H9 (cell line): ENCODE measurements around the gene R3HDM1. TPM values are rescaled to one million over a fixed set of nuclear protein-coding genes. Genes with fewer than 3 reads are reported as not detected.

Source experiments
- DNase-seq: peaks from one replicate; pipeline ENCODE4 v3.0.0-alpha.2; 2017
- H2AFZ ChIP-seq: one replicate; pipeline ENCODE4 v1.6.1; 2013; ENCODE audit warnings: mild to moderate bottlenecking, low read length, control low read depth, moderate library complexity
- H2AK5ac ChIP-seq: 2 replicates; pipeline ENCODE4 v1.6.1; 2013; ENCODE audit warnings: low read length, control low read depth, mixed read lengths; ENCODE audit not compliant: insufficient read length
- H2BK120ac ChIP-seq: one replicate; pipeline ENCODE4 v1.6.1; 2013; ENCODE audit warnings: low read depth, mild to moderate bottlenecking, low read length, control low read depth, inconsistent platforms; ENCODE audit not compliant: poor library complexity, severe bottlenecking
- H2BK12ac ChIP-seq: 2 replicates; pipeline ENCODE4 v1.6.1; 2013; ENCODE audit warnings: low read length, control low read depth, mixed read lengths, low read depth; ENCODE audit not compliant: insufficient read length
- H2BK15ac ChIP-seq: 2 replicates; pipeline ENCODE4 v1.6.1; 2013; ENCODE audit warnings: low read depth, low read length, control low read depth
- H2BK20ac ChIP-seq: one replicate; pipeline ENCODE4 v1.6.1; 2013; ENCODE audit warnings: low read depth, mild to moderate bottlenecking, low read length, control low read depth, inconsistent platforms; ENCODE audit not compliant: poor library complexity, severe bottlenecking
- H2BK5ac ChIP-seq: 2 replicates; pipeline ENCODE4 v1.6.1; 2013; ENCODE audit warnings: low read length, control low read depth, mixed read lengths; ENCODE audit not compliant: insufficient read length
- H3K14ac ChIP-seq: 2 replicates; pipeline ENCODE4 v1.6.1; 2013; ENCODE audit warnings: low read length, control low read depth; ENCODE audit not compliant: insufficient read depth
- H3K18ac ChIP-seq: 2 replicates; pipeline ENCODE4 v1.6.1; 2013; ENCODE audit warnings: low read depth, mild to moderate bottlenecking, mixed read lengths, low read length, control low read depth; ENCODE audit not compliant: insufficient read length
- H3K23ac ChIP-seq: 2 replicates; pipeline ENCODE4 v1.6.1; 2013; ENCODE audit warnings: low read length, control low read depth, mixed read lengths, low read depth; ENCODE audit not compliant: insufficient read length
- H3K23me2 ChIP-seq: 2 replicates; pipeline ENCODE4 v1.6.1; 2013; ENCODE audit warnings: low read depth, mild to moderate bottlenecking, mixed read lengths, low read length, control low read depth; ENCODE audit not compliant: insufficient read length, poor library complexity, severe bottlenecking
- H3K27ac ChIP-seq: 2 replicates; pipeline ENCODE4 v1.5.1; 2013; ENCODE audit warnings: low read length, control low read depth, mixed read lengths, low read depth; ENCODE audit not compliant: insufficient read length
- H3K27me3 ChIP-seq: 2 replicates; pipeline ENCODE4 v1.6.1; 2013; ENCODE audit warnings: low read length, control low read depth, inconsistent platforms; ENCODE audit not compliant: insufficient read depth
- H3K4ac ChIP-seq: 2 replicates; pipeline ENCODE4 v1.6.1; 2013; ENCODE audit warnings: low read depth, mild to moderate bottlenecking, control low read depth, inconsistent platforms, low read length, moderate library complexity
- H3K4me1 ChIP-seq: 2 replicates; pipeline ENCODE4 v1.6.1; 2013; ENCODE audit warnings: low read length, control low read depth, inconsistent platforms; ENCODE audit not compliant: insufficient read depth
- H3K4me2 ChIP-seq: 2 replicates; pipeline ENCODE4 v1.6.1; 2013; ENCODE audit warnings: low read length, control low read depth, mixed read lengths; ENCODE audit not compliant: insufficient read length, insufficient read depth
- H3K56ac ChIP-seq: 2 replicates; pipeline ENCODE4 v1.6.1; 2013; ENCODE audit warnings: low read depth, mild to moderate bottlenecking, mixed read lengths, low read length, control low read depth; ENCODE audit not compliant: insufficient read length
- H3K79me1 ChIP-seq: 2 replicates; pipeline ENCODE4 v1.6.1; 2013; ENCODE audit warnings: low read depth, mild to moderate bottlenecking, moderate library complexity, low read length, control low read depth, inconsistent platforms; ENCODE audit not compliant: insufficient read depth, poor library complexity, severe bottlenecking
- H3K79me2 ChIP-seq: 2 replicates; pipeline ENCODE4 v1.6.1; 2013; ENCODE audit warnings: low read length, control low read depth, inconsistent platforms; ENCODE audit not compliant: insufficient read depth
- H3K9ac ChIP-seq: 2 replicates; pipeline ENCODE4 v1.6.1; 2013; ENCODE audit warnings: low read length, control low read depth, mixed read lengths; ENCODE audit not compliant: insufficient read length; ENCODE audit errors: extremely low read depth
- H3K9me3 ChIP-seq: one replicate; pipeline ENCODE4 v1.6.1; 2013; ENCODE audit warnings: low read depth, low read length, inconsistent platforms; ENCODE audit not compliant: control insufficient read depth
- H3T11ph ChIP-seq: one replicate; pipeline ENCODE4 v1.6.1; 2013; ENCODE audit warnings: mild to moderate bottlenecking, low read length, control low read depth, inconsistent platforms
- H4K20me1 ChIP-seq: one replicate; pipeline ENCODE4 v1.6.1; 2013; ENCODE audit not compliant: control insufficient read depth, insufficient read length, insufficient read depth
- H4K5ac ChIP-seq: 2 replicates; pipeline ENCODE4 v1.6.1; 2013; ENCODE audit warnings: low read depth, mild to moderate bottlenecking, mixed read lengths, low read length, control low read depth; ENCODE audit not compliant: insufficient read length
- H4K8ac ChIP-seq: replicated peaks from 2 replicates; pipeline ENCODE4 v1.6.1; 2013; ENCODE audit warnings: low read length, control low read depth, mixed read lengths, low read depth; ENCODE audit not compliant: insufficient read length
- H4K91ac ChIP-seq: 2 replicates; pipeline ENCODE4 v1.6.1; 2013; ENCODE audit warnings: low read depth, mild to moderate bottlenecking, moderate library complexity, mixed read lengths, low read length, control low read depth; ENCODE audit not compliant: insufficient read length
- H3K27ac Mint-ChIP-seq, 3 experiments: 2 replicates in 2 of 3; 3 replicates in 1 of 3; pipeline ENCODE4 v1.8.0; 2020 to 2021; ENCODE audit warnings: mixed read lengths in 3 of 3, mild to moderate bottlenecking in 1 of 3, moderate library complexity in 1 of 3
- H3K27me3 Mint-ChIP-seq: 2 replicates; pipeline ENCODE4 v1.8.0; 2021; ENCODE audit warnings: low read depth, mild to moderate bottlenecking, moderate library complexity, mixed read lengths
- H3K36me3 Mint-ChIP-seq, 3 experiments: 2 replicates in 2 of 3; 3 replicates in 1 of 3; pipeline ENCODE4 v1.8.0; 2020 to 2021; ENCODE audit warnings: low read depth in 3 of 3, mixed read lengths in 3 of 3; ENCODE audit not compliant: insufficient read depth in 1 of 3
- H3K4me1 Mint-ChIP-seq, 2 experiments: 2 replicates each; pipeline ENCODE4 v1.8.0; 2020; ENCODE audit warnings: mixed read lengths in 2 of 2
- H3K4me3 Mint-ChIP-seq, 2 experiments: 2 replicates in 1 of 2; 3 replicates in 1 of 2; pipeline ENCODE4 v1.8.0; 2020 to 2021; ENCODE audit warnings: mild to moderate bottlenecking in 2 of 2, mixed read lengths in 2 of 2, moderate library complexity in 1 of 2
- H3K9me3 Mint-ChIP-seq, 2 experiments: 2 replicates in 1 of 2; 3 replicates in 1 of 2; pipeline ENCODE4 v1.8.0; 2020; ENCODE audit warnings: mild to moderate bottlenecking in 2 of 2, mixed read lengths in 2 of 2, moderate library complexity in 1 of 2
- CTCF ChIP-seq: fragments of 200-600 bp; sonication (generic); conservative IDR thresholded peaks from 3 replicates; pipeline ENCODE4 v1.8.0; 2021; ENCODE audit warnings: antibody characterized with exemption, mild to moderate bottlenecking
- WGBS: extraction: QIAGEN DNeasy Blood & Tissue Kit; methylation state at CpG from one replicate; pipeline ENCODE4 v1.1.7; 2013; ENCODE audit warnings: missing lambda C conversion rate, low lambda C conversion rate, mixed read lengths; ENCODE audit not compliant: insufficient read length; ENCODE audit errors: extremely low coverage; 5-methylcytosine and 5-hydroxymethylcytosine counted together
- total RNA-seq: library from RNA; stranded (reverse); gene quantifications from 2 replicates; pipeline ENCODE4 v1.2.1, GENCODE V29; 2021

Gene R3HDM1
- total RNA-seq, 1 experiment from 2014 or later, result 58.8 TPM

- DNase-seq, result no peak
- H2BK15ac ChIP-seq, result no peak overlapping the region
- H3K36me3 Mint-ChIP-seq, result peaks cover 5 to 17% (median 8%) of the 10 kb centered on the region in 3 experiments
- H3K27ac ChIP-seq, result no peak overlapping the region
- H4K8ac ChIP-seq, result no peak overlapping the region
- WGBS, result no CpG with 5 or more reads among the region's 1 CpG
- no peak overlapping the region for H3K9ac ChIP-seq
- H3K4me3 Mint-ChIP-seq, result no peak overlapping the region
- no peak overlapping the region for H3K4me2 ChIP-seq
- H4K5ac ChIP-seq, result no peak overlapping the region
- no peak overlapping the region for H3K4ac ChIP-seq
- no peaks in the 10 kb centered on the region for H3K9me3 ChIP-seq
- no peaks in the 10 kb centered on the region for H3K27me3 ChIP-seq
- no peaks in the 10 kb centered on the region for H3K23me2 ChIP-seq
- H2BK5ac ChIP-seq, result no peak overlapping the region
- H3K9me3 Mint-ChIP-seq, result no peaks in the 10 kb centered on the region
- no peaks in the 10 kb centered on the region for H4K20me1 ChIP-seq
- H2BK120ac ChIP-seq, result no peak overlapping the region
- H3T11ph ChIP-seq, result no peak overlapping the region
- H3K4me1 Mint-ChIP-seq, result 0 out of 4 replicates have a peak, but pooled peaks cover 0 to 3% of the 10 kb centered on the region in 2 experiments
- no peak overlapping the region for H4K91ac ChIP-seq
- H3K14ac ChIP-seq, result no peak overlapping the region
- H3K27ac Mint-ChIP-seq, result peak overlapping the region in 1 of 3 experiments; percentile 33; a peak in 2 of 7 replicates
- H3K4me1 ChIP-seq, result no peaks in the 10 kb centered on the region
- H2AK5ac ChIP-seq, result no peak overlapping the region
- H3K56ac ChIP-seq, result no peak overlapping the region
- no peak overlapping the region for H3K18ac ChIP-seq
- H3K23ac ChIP-seq, result no peak overlapping the region
- H2BK20ac ChIP-seq, result no peak overlapping the region
- H2AFZ ChIP-seq, result no peak overlapping the region
- no peaks in the 10 kb centered on the region for H3K27me3 Mint-ChIP-seq
- TF ChIP-seq CTCF, result no peak; the same call in 2 of the 3 replicates
- H3K79me1 ChIP-seq, result no peaks in the 10 kb centered on the region
- H3K79me2 ChIP-seq, result no peaks in the 10 kb centered on the region
- no peak overlapping the region for H2BK12ac ChIP-seq
These were observed 42.3 kb downstream of the R3HDM1 start for GRCh38 chr2:135573620-135574019.
